Lung (tissue), 12 donors: Measurements from ENCODE around the gene KIF5C. TPM values are rescaled to one million over a fixed set of nuclear protein-coding genes. Genes with fewer than 3 reads are reported as not detected.

Experiments used
- ATAC-seq: fragments of 200-7000 bp; cut with Tn5 transposase; one replicate; pipeline ENCODE4 v1.9.1; 2020; ENCODE audit warnings: moderate number of reproducible peaks; ENCODE audit not compliant: insufficient read depth, low FRiP score
- DNase-seq, 3 donors: peaks; one replicate each; pipeline ENCODE4 v3.0.0-alpha.2; 2013 to 2017
- H3K27ac ChIP-seq, 2 donors: one replicate each; pipeline ENCODE4 v1.5.1; 2013; ENCODE audit warnings: mild to moderate bottlenecking in 2 of 2, moderate library complexity in 2 of 2, control low read depth in 1 of 2, inconsistent platforms in 1 of 2, low read depth in 1 of 2, low read length in 1 of 2
- H3K27me3 ChIP-seq, 3 donors: one replicate each; pipeline ENCODE4 v1.5.1; 2013; ENCODE audit warnings: low read length in 2 of 3; ENCODE audit not compliant: control insufficient read depth in 3 of 3, insufficient read depth in 3 of 3
- H3K36me3 ChIP-seq, 4 donors: one replicate each; pipeline ENCODE4 v1.5.1; 2013; ENCODE audit warnings: low read length in 4 of 4, mild to moderate bottlenecking in 1 of 4, moderate library complexity in 1 of 4; ENCODE audit not compliant: control insufficient read depth in 4 of 4, insufficient read depth in 4 of 4
- H3K4me1 ChIP-seq, 5 donors: one replicate each; pipeline ENCODE4 v1.5.1; 2013; ENCODE audit warnings: low read length in 5 of 5, mild to moderate bottlenecking in 2 of 5, moderate library complexity in 1 of 5; ENCODE audit not compliant: control insufficient read depth in 5 of 5, insufficient read depth in 5 of 5
- H3K4me3 ChIP-seq: one replicate; pipeline ENCODE4 v1.5.1; 2013; ENCODE audit warnings: mild to moderate bottlenecking, control low read depth, moderate library complexity
- H3K9ac ChIP-seq, 2 donors: one replicate each; pipeline ENCODE4 v1.5.1; 2013; ENCODE audit warnings: low read length in 2 of 2, control low read depth in 1 of 2; ENCODE audit not compliant: insufficient read depth in 1 of 2
- H3K9me3 ChIP-seq, 4 donors: one replicate each; pipeline ENCODE4 v1.5.1; 2013; ENCODE audit warnings: low read length in 3 of 4, mild to moderate bottlenecking in 1 of 4, moderate library complexity in 1 of 4; ENCODE audit not compliant: control insufficient read depth in 4 of 4, insufficient read depth in 3 of 4
- WGBS, 2 donors: extraction: QIAGEN DNeasy Blood & Tissue Kit; methylation state at CpG; one replicate each; pipeline ENCODE4 v1.1.7; 2013; 5-methylcytosine and 5-hydroxymethylcytosine counted together
- polyA plus RNA-seq, 2 donors: library from polyadenylated mRNA; stranded (reverse); fragments of 200-250 nt; gene quantifications; one replicate each; pipeline ENCODE4 v1.2.1, GENCODE V29; 2013
- total RNA-seq, 2 donors: library from RNA; depleted of rRNA in 1 of 2; stranded (reverse); fragments of >200 nt in 1 of 2; gene quantifications; one replicate each; pipeline ENCODE4 v1.2.1, GENCODE V29; 2014 to 2021
- TF ChIP-seq, protein P1 (sequence below): IDR thresholded peaks from 2 replicates; pipeline ENCODE4 v1.5.1; 2012; ENCODE audit warnings: mild to moderate bottlenecking; ENCODE audit errors: control extremely low read depth, extremely low read depth
- donor health status: control.
- donor health status: control.
- donor health status: Bipolar disorder and iron deficiency.
- donor health status: healthy.
- donor health status: DM: yes; HTN: yes; CAD: no.

Gene KIF5C
- total and polyA plus RNA-seq, 4 donors: 0.22 to 1.4 (median 0.49) TPM

DNA sequence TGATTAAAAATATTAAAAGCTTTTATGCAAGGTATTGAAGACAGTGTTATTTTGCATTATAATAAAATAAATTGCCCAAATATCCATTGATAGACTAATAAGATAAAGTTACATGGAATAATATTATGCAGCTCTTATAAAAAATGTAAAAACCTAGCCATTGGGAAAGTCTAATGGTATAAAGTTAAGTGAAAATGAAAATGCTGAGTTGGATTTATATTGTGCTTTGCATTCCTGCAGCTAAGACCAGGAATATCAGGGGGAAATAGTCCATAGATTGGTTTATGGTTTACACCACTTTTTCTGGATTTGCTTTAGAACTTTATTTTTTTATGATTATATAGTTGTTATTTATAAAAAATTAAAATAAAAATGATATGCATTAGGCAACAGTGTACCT lies 117.4 kb downstream of the KIF5C start:
- Histone ChIP-seq H3K9ac (no peak overlapping the region), H3K4me3 (no peak overlapping the region), H3K27me3 (no peaks in the 10 kb centered on the region), H3K27ac (no peak overlapping the region), H3K9me3 (no peaks in the 10 kb centered on the region), H3K36me3 (no peaks in the 10 kb centered on the region), H3K4me1 (peaks cover 0 to 11% (median 0%) of the 10 kb centered on the region in 5 donors)
- TF ChIP-seq, protein P1, sequence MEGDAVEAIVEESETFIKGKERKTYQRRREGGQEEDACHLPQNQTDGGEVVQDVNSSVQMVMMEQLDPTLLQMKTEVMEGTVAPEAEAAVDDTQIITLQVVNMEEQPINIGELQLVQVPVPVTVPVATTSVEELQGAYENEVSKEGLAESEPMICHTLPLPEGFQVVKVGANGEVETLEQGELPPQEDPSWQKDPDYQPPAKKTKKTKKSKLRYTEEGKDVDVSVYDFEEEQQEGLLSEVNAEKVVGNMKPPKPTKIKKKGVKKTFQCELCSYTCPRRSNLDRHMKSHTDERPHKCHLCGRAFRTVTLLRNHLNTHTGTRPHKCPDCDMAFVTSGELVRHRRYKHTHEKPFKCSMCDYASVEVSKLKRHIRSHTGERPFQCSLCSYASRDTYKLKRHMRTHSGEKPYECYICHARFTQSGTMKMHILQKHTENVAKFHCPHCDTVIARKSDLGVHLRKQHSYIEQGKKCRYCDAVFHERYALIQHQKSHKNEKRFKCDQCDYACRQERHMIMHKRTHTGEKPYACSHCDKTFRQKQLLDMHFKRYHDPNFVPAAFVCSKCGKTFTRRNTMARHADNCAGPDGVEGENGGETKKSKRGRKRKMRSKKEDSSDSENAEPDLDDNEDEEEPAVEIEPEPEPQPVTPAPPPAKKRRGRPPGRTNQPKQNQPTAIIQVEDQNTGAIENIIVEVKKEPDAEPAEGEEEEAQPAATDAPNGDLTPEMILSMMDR: no peak
- ATAC-seq: no peak
- no peak for DNase-seq

DNA sequence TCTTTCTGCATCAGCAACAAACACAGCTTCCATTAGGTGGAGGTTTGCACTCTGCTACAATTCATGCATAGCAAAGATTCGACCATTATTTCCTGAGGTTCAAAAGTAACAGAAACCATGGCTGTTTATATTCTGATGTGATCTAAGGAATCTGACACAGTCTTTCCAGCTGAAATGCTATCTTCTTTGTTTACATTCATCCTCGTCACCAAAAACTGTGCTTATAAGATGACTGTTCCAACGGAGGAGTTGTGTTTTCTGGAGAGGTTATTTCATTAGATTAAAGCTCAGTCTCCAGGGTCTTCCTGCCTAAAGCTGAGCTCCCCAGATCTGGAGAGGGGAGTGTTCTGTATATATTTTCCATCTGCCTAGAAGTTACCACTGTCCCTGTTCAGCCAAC lies 118.3 kb downstream of the KIF5C start:
- H3K27me3 ChIP-seq: no peaks in the 10 kb centered on the region
- H3K4me3 ChIP-seq: no peak overlapping the region
- H3K9ac ChIP-seq: no peak overlapping the region
- no peaks in the 10 kb centered on the region for H3K36me3 ChIP-seq
- H3K27ac ChIP-seq: no peak overlapping the region
- TF ChIP-seq, protein P1: no peak
- peaks cover 0 to 11% (median 0%) of the 10 kb centered on the region in 5 donors for H3K4me1 ChIP-seq
- DNase-seq (peak in 2 of 3 donors; percentile 68 to 76), ATAC-seq (no peak)
- H3K9me3 ChIP-seq: no peaks in the 10 kb centered on the region
- 73 to 79% methylated on average over 3 of the region's 3 CpGs for WGBS, 2 donors

DNA sequence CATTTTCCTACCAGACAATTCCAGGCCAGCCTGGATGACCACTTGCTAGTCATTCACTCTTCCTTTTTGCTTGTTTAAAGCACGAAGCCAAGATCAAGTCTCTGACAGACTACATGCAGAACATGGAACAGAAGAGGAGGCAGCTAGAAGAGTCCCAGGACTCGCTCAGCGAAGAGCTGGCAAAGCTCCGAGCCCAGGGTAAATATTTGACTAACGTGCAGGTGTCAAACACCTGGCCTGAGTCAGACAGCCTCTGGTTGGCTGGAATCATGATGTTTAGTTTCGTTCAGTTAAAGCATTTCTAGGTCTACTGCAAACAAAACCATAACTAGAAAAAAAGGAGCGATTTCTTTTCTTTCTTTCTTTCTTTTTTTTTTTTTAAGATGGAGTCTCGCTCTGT lies 119.3 kb downstream of the KIF5C start:
- TF ChIP-seq, protein P1: no peak
- no peak overlapping the region for H3K9ac ChIP-seq
- ATAC-seq (no peak), DNase-seq (peak in 1 of 3 donors; percentile 38)
- peaks cover 0 to 11% (median 0%) of the 10 kb centered on the region in 5 donors for H3K4me1 ChIP-seq
- no peaks in the 10 kb centered on the region for H3K27me3 ChIP-seq
- 76 to 90% methylated on average over 8 of the region's 8 CpGs for WGBS, 2 donors
- H3K9me3 ChIP-seq: no peaks in the 10 kb centered on the region
- no peak overlapping the region for H3K4me3 ChIP-seq
- no peaks in the 10 kb centered on the region for H3K36me3 ChIP-seq
- H3K27ac ChIP-seq: no peak overlapping the region

DNA sequence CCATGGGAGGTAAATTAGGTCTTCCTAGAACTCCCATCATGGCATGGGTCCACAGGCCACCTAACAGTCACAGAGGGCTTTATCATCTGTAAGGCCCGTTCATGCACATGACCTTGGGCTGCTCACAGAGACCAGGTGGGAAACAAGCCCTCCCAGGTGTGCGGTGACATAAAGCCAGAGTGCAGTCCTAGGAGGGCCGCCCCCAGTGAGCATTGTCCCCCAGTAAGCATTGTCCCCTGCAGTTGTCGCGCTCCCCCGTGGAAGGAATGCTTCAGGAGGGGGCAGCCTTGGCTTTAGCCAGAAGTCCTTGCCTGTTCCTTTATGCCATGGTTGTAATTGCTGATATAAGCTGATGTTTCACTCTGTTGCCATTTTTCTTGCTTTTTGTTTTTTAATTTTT lies 121.8 kb downstream of the KIF5C start:
- ATAC-seq (no peak), DNase-seq (no peak)
- Histone ChIP-seq H3K4me1 (peaks cover 0 to 11% (median 0%) of the 10 kb centered on the region in 5 donors), H3K4me3 (no peak overlapping the region), H3K36me3 (no peaks in the 10 kb centered on the region), H3K27me3 (no peaks in the 10 kb centered on the region), H3K9me3 (no peaks in the 10 kb centered on the region), H3K9ac (no peak overlapping the region), H3K27ac (no peak overlapping the region)
- 92 to 98% methylated on average over 6 of the region's 6 CpGs for WGBS, 2 donors
- TF ChIP-seq, protein P1: no peak
